ENCODE results near the gene ATP1A1. TPM values are rescaled to one million over a fixed set of nuclear protein-coding genes. Genes with fewer than 3 reads are reported as not detected.

Gene ATP1A1
- total and polyA plus RNA-seq, 2 donors (not counting 1 experiment from before 2014, with no cell fraction given): 58.9 to 107 TPM

GRCh38 chr1:116373431-116374352 lies 648 bp downstream of the ATP1A1 start:
- H3K9me3 Mint-ChIP-seq (ENCODE audit: insufficient read depth): no peaks in the 10 kb centered on the region
- H2AFZ ChIP-seq (ENCODE audit: insufficient read depth, low read depth, low read length, poor library complexity, severe bottlenecking): peak overlapping the region; percentile 80
- DNase-seq (peak; percentile 67), ATAC-seq (ENCODE audit: low read depth) (peak; percentile 14)
- under 1% methylated on average over 79 of the region's 84 CpGs for WGBS (ENCODE audit: insufficient coverage)
- TF ChIP-seq EZH2 (IDR thresholded peaks at IDR 0.05; ENCODE audit: borderline replicate concordance, insufficient read depth, low read depth, low read length, poor library complexity, severe bottlenecking) (no peak), CTCF (IDR thresholded peaks at IDR 0.05) (no peak)
- peaks cover 46% of the 10 kb centered on the region for H3K4me1 Mint-ChIP-seq
- H3K4me1 ChIP-seq (ENCODE audit: control insufficient read depth in 2 of 2, insufficient read depth in 2 of 2, low read length in 2 of 2): peaks cover 45 to 53% of the 10 kb centered on the region in 2 donors
- H3K4me2 ChIP-seq (replicated peaks; ENCODE audit: low read depth, low read length, poor library complexity, severe bottlenecking): peak overlapping the region; percentile 96
- intact Hi-C loops (cut with micrococcal nuclease): loop anchor here (1.0 to 10.0 kb wide), 8 partner anchors 45 to 1555 kb away; partner anchors contain the start of genes CD58, GDAP2, TENT5C and TTF2
- H3K4me3 Mint-ChIP-seq: peak overlapping the region; percentile 96
- H3K27ac Mint-ChIP-seq: peak overlapping the region; percentile 96
- peaks cover 0 to 1% (median 0%) of the 10 kb centered on the region in 3 donors for H3K9me3 ChIP-seq (ENCODE audit: control extremely low read depth in 1 of 3, control insufficient read depth in 2 of 3, insufficient read depth in 1 of 3, low read length in 2 of 3)
- ChIA-PET POLR2A (interaction anchor here (1.0 kb wide), 1 partner anchor 45 kb away, joined by 3 read pairs; no protein-coding TSS in a partner anchor), CTCF (interaction anchor here (1.4 to 2.6 kb wide), 2 partner anchors 45 to 234 kb away, joined by 3 to 8 read pairs; no protein-coding TSS in a partner anchor)
- H3K27me3 ChIP-seq (replicated peaks in 1 of 4; ENCODE audit: control extremely low read depth in 1 of 4, control insufficient read depth in 3 of 4, insufficient read depth in 4 of 4, low read length in 3 of 4): peaks cover 0 to 7% (median 3%) of the 10 kb centered on the region in 4 experiments
- peak overlapping the region; percentile 46 to 90 (median 84) for H3K4me3 ChIP-seq (ENCODE audit: control extremely low read depth in 1 of 5, extremely low read depth in 1 of 5, insufficient read depth in 1 of 5, low read depth in 2 of 5, low read length in 4 of 5)
- peak overlapping the region; percentile 81 to 91 for H3K27ac ChIP-seq (ENCODE audit: low read length in 2 of 2)
- H3K36me3 ChIP-seq (replicated peaks in 1 of 2; ENCODE audit: control extremely low read depth in 1 of 2, control insufficient read depth in 1 of 2, extremely low read depth in 1 of 2, insufficient read depth in 2 of 2, low read length in 1 of 2): no peaks in the 10 kb centered on the region
- H3K79me2 ChIP-seq (ENCODE audit: control insufficient read depth, insufficient read depth, low read length): peaks cover 34% of the 10 kb centered on the region
- H3K27me3 Mint-ChIP-seq: peaks cover 18% of the 10 kb centered on the region
- H3K9ac ChIP-seq (ENCODE audit: low read length): peak overlapping the region; percentile 91
- peaks cover 20% of the 10 kb centered on the region for H4K20me1 ChIP-seq (ENCODE audit: control insufficient read depth, insufficient read depth, low read length, poor library complexity, severe bottlenecking)
